Endothelial cell of umbilical vein (primary cell): ENCODE results near the gene JPH2. TPM values are rescaled to one million over a fixed set of nuclear protein-coding genes. Genes with fewer than 3 reads are reported as not detected.

Experiments
- BruUV-seq: library from RNA; stranded (reverse); fragments of 400-500 nt; replicated peaks from 2 replicates; lab custom pipeline; 2021; lab: Mats Ljungman, UMichigan
- CTCF ChIA-PET: fragments of 300-600, 350-600 bp; sonication (Branson Sonifier 250); formaldehyde crosslinking; loops from one replicate; lab custom pipeline; 2021; ENCODE audit warnings: antibody characterized with exemption, inconsistent platforms; lab: Charles Lee
- POLR2A ChIA-PET: fragments of 300-600, 350-600 bp; sonication (Branson Sonifier 250); formaldehyde crosslinking; loops from one replicate; lab custom pipeline; 2021; ENCODE audit warnings: antibody characterized with exemption, inconsistent platforms; lab: Charles Lee
- DNase-seq: peaks from one replicate; pipeline ENCODE4 v3.0.0-alpha.2; 2011; ENCODE audit warnings: low read depth, low spot score
- FAIRE-seq: peaks from 2 replicates; lab custom pipeline; 2011; peaks lifted over from hg19 to GRCh38; lab: Jason Lieb, UNC
- H2AFZ ChIP-seq: 2 replicates; pipeline ENCODE4 v1.6.0; 2012; ENCODE audit warnings: low read depth, low read length, control low read depth, inconsistent platforms
- H3K27ac ChIP-seq: 2 replicates; pipeline ENCODE4 v1.5.1; 2011; ENCODE audit warnings: low read depth, mild to moderate bottlenecking, control low read depth, low read length, moderate library complexity; ENCODE audit not compliant: insufficient read depth
- H3K27me3 ChIP-seq, 2 experiments: 2 replicates each; pipeline versions ENCODE4 v1.6.0 to v1.6.1; 2011; ENCODE audit warnings: low read length in 2 of 2, mixed read lengths in 1 of 2; ENCODE audit not compliant: control insufficient read depth in 2 of 2, insufficient read depth in 2 of 2
- H3K36me3 ChIP-seq, 2 experiments: 2 replicates in 1 of 2; 3 replicates in 1 of 2; pipeline ENCODE4 v1.5.1; 2011; ENCODE audit warnings: low read length in 2 of 2, mild to moderate bottlenecking in 1 of 2, moderate library complexity in 1 of 2; ENCODE audit not compliant: control insufficient read depth in 2 of 2, insufficient read depth in 2 of 2; ENCODE audit errors: extremely low read depth in 1 of 2
- H3K4me1 ChIP-seq: 3 replicates; pipeline ENCODE4 v1.5.1; 2011; ENCODE audit warnings: mild to moderate bottlenecking, low read length; ENCODE audit not compliant: control insufficient read depth, insufficient read depth; ENCODE audit errors: extremely low read depth
- H3K4me2 ChIP-seq: 2 replicates; pipeline ENCODE4 v1.6.1; 2011; ENCODE audit warnings: low read length, control low read depth, mixed read lengths; ENCODE audit not compliant: insufficient read depth
- H3K4me3 ChIP-seq, 3 experiments: fragments of 200-600 bp in 1 of 3; sonication (generic), shearing (Covaris generic) in 1 of 3; replicated peaks in 1 of 3; 2 replicates each; pipeline ENCODE4 v1.5.1; 2011 to 2016; ENCODE audit warnings: control low read depth in 3 of 3, low read length in 3 of 3, mild to moderate bottlenecking in 2 of 3, inconsistent platforms in 1 of 3, low read depth in 1 of 3, moderate library complexity in 1 of 3; ENCODE audit not compliant: insufficient read depth in 1 of 3
- H3K79me2 ChIP-seq: 2 replicates; pipeline ENCODE4 v1.6.0; 2012; ENCODE audit warnings: low read length, inconsistent platforms; ENCODE audit not compliant: control insufficient read depth, insufficient read depth
- H3K9ac ChIP-seq: replicated peaks from 2 replicates; pipeline ENCODE3; 2011; ENCODE audit warnings: low read length, control low read depth; ENCODE audit not compliant: insufficient read depth; ENCODE audit errors: extremely low read depth
- H3K9me1 ChIP-seq: replicated peaks from 3 replicates; pipeline ENCODE4 v1.6.0; 2011; ENCODE audit warnings: mild to moderate bottlenecking, low read length; ENCODE audit not compliant: control insufficient read depth, insufficient read depth; ENCODE audit errors: extremely low read depth
- H3K9me3 ChIP-seq: replicated peaks from 2 replicates; pipeline ENCODE4 v1.5.1; 2012; ENCODE audit warnings: low read length, inconsistent platforms; ENCODE audit not compliant: control insufficient read depth, insufficient read depth
- H4K20me1 ChIP-seq: replicated peaks from 2 replicates; pipeline ENCODE3; 2011; ENCODE audit warnings: mild to moderate bottlenecking, low read length; ENCODE audit not compliant: control insufficient read depth, insufficient read depth; ENCODE audit errors: extremely low read depth
- EZH2 ChIP-seq: IDR thresholded peaks from 2 replicates; pipeline ENCODE4 v1.6.1; 2012; ENCODE audit warnings: borderline replicate concordance, low read depth, mild to moderate bottlenecking, moderate library complexity, low read length, inconsistent platforms; ENCODE audit not compliant: severe bottlenecking
- FOS ChIP-seq: IDR thresholded peaks from 2 replicates; pipeline ENCODE4 v1.6.1; 2011; ENCODE audit warnings: mild to moderate bottlenecking, low read length, moderate library complexity, borderline replicate concordance; ENCODE audit not compliant: insufficient read depth
- GATA2 ChIP-seq: IDR thresholded peaks from 2 replicates; pipeline ENCODE4 v1.7.0; 2011; ENCODE audit warnings: low read depth, mild to moderate bottlenecking, moderate library complexity, mixed read lengths, low read length; ENCODE audit not compliant: insufficient read length, insufficient read depth
- JUN ChIP-seq: IDR thresholded peaks from 2 replicates; pipeline ENCODE4 v1.6.1; 2011; ENCODE audit warnings: borderline replicate concordance, low read depth; ENCODE audit not compliant: insufficient read length, insufficient read depth
- MYC ChIP-seq: IDR thresholded peaks from one replicate; pipeline ENCODE4 v1.6.1; 2011; ENCODE audit warnings: mild to moderate bottlenecking, low read depth, low read length
- POLR2A ChIP-seq: IDR thresholded peaks from 2 replicates; pipeline ENCODE4 v1.6.1; 2012; ENCODE audit warnings: low read depth, mild to moderate bottlenecking, control low read depth, low read length
- POLR2AphosphoS5 ChIP-seq: IDR thresholded peaks from 2 replicates; pipeline ENCODE4 v1.6.1; 2012; ENCODE audit warnings: low read depth, mild to moderate bottlenecking, control low read depth, low read length, moderate library complexity; ENCODE audit not compliant: insufficient read depth
- dilution Hi-C: fragments of 300-500 bp; cut with MboI; formaldehyde crosslinking; loops from one replicate; pipeline ENCODE4 v1.15.0; 2019; ENCODE audit warnings: low sequenced_read_pairs; ENCODE audit not compliant: extremely low pct_ligation_motif_present
- intact Hi-C: fragments of 100-400 bp; cut with micrococcal nuclease; formaldehyde crosslinking; loops from one replicate; pipeline ENCODE4 v1.10.0; 2022
- polyA plus RNA-seq, 4 experiments: library from polyadenylated mRNA; depleted of rRNA in 3 of 4; stranded (reverse) in 3 of 4; unstranded in 1 of 4; fragments of >200 nt; gene quantifications; 2 replicates each; pipeline versions ENCODE4 v1.2.1 to v1.2.3, GENCODE V29; 2011 to 2012; ENCODE audit warnings: missing spikeins in 1 of 4
- total RNA-seq: library from RNA; stranded (reverse); gene quantifications from 2 replicates; pipeline ENCODE4 v1.2.3, GENCODE V29; 2021
- TF ChIP-seq, protein P1 (sequence below), 2 donors: IDR thresholded peaks; 1 replicate in 1 of 2; 2 replicates in 1 of 2; pipeline ENCODE4 v1.5.1; 2011; ENCODE audit warnings: low read length in 2 of 2, mild to moderate bottlenecking in 2 of 2, moderate library complexity in 2 of 2, control low read depth in 1 of 2, inconsistent platforms in 1 of 2, low read depth in 1 of 2; ENCODE audit not compliant: insufficient read depth in 1 of 2; ENCODE audit errors: extremely low read depth in 1 of 2
- TF ChIP-seq, protein P2 (sequence below): IDR thresholded peaks from 2 replicates; pipeline ENCODE4 v1.6.1; 2011; ENCODE audit not compliant: insufficient read depth, insufficient read length

Gene JPH2
- total and polyA plus RNA-seq, 2 donors (not counting 3 experiments of a cell fraction or from before 2014, with no cell fraction given) = not detected

DNA sequence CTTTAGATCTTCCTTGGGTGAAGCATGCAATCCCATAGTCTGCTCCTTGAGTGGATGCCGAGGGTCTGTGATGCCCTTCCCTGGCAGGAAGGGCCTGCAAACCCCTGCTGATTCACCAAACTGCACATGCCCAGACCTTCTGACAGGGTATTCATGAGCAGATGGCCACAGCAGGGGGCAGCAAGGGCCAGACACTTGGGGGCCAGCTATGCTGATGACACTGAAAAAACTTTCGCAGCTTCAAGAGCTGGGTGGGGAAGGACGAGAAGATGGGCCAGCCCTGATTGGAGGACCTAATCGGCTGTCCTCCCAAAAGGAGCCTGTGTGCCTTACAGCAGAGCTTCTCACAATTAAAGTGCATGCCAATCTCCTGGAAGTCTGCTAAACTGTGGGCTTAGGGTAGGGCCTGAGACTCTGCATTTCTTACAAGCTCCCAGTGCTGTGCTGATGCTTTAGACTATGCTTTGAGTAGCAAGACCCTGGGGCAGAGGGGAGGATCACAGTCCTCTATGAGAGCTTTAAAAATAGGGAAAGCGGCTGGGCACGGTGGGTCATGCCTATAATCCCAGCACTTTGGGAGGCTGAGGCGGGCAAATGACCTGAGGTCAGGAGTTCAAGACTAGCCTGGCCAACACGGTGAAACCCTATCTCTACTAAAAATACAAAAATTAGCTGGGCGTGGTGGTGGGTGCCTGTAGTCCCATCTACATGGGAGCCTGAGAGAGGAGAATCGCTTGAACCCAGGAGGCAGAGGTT is 44.9 kb upstream of the JPH2 start:
- ChIA-PET CTCF (interaction anchor here (1.2 kb wide), 1 partner anchor 79 kb away, joined by 4 read pairs; the partner anchor contains the start of gene FITM2), POLR2A (no interaction called here)
- TF ChIP-seq, protein P1, sequence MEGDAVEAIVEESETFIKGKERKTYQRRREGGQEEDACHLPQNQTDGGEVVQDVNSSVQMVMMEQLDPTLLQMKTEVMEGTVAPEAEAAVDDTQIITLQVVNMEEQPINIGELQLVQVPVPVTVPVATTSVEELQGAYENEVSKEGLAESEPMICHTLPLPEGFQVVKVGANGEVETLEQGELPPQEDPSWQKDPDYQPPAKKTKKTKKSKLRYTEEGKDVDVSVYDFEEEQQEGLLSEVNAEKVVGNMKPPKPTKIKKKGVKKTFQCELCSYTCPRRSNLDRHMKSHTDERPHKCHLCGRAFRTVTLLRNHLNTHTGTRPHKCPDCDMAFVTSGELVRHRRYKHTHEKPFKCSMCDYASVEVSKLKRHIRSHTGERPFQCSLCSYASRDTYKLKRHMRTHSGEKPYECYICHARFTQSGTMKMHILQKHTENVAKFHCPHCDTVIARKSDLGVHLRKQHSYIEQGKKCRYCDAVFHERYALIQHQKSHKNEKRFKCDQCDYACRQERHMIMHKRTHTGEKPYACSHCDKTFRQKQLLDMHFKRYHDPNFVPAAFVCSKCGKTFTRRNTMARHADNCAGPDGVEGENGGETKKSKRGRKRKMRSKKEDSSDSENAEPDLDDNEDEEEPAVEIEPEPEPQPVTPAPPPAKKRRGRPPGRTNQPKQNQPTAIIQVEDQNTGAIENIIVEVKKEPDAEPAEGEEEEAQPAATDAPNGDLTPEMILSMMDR (IDR thresholded peaks at IDR 0.05; ENCODE audit: extremely low read depth in 1 of 2, insufficient read depth in 1 of 2, low read depth in 1 of 2, low read length in 2 of 2) = no peak
- TF ChIP-seq GATA2 = no peak
- TF ChIP-seq POLR2AphosphoS5 = no peak
- TF ChIP-seq, protein P2, sequence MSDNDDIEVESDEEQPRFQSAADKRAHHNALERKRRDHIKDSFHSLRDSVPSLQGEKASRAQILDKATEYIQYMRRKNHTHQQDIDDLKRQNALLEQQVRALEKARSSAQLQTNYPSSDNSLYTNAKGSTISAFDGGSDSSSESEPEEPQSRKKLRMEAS = no peak
- TF ChIP-seq EZH2 = no peak
- TF ChIP-seq POLR2A = no peak
- TF ChIP-seq FOS = no peak
- TF ChIP-seq JUN = no peak
- no peak for TF ChIP-seq MYC
- Histone ChIP-seq H4K20me1 (no peaks in the 10 kb centered on the region), H3K27me3 (no peaks in the 10 kb centered on the region), H2AFZ (no peak overlapping the region), H3K4me2 (no peak overlapping the region), H3K79me2 (no peaks in the 10 kb centered on the region), H3K4me3 (no peak overlapping the region), H3K36me3 (no peaks in the 10 kb centered on the region), H3K9me1 (no peaks in the 10 kb centered on the region), H3K9me3 (no peaks in the 10 kb centered on the region), H3K9ac (no peak overlapping the region), H3K27ac (no peak overlapping the region), H3K4me1 (no peaks in the 10 kb centered on the region)
- DNase-seq = no peak
- dilution Hi-C loops = no loop called here
- intact Hi-C loops = no loop called here
- BruUV-seq = no TSS peak
- no peak for FAIRE-seq
